GM20000 (cell line): ENCODE measurements around the gene CPM.

ENCODE experiments used
- DNase-seq: peaks from one replicate; pipeline ENCODE4 v3.0.0; 2012; ENCODE audit warnings: low spot score
- CTCF ChIP-seq: IDR thresholded peaks from 2 replicates; pipeline ENCODE4 v1.5.1; 2012; ENCODE audit warnings: mild to moderate bottlenecking, control low read depth; ENCODE audit errors: extremely low read depth, missing control alignments

Gene CPM

GRCh38 chr12:68919581-68920239 lies 13.3 kb downstream of the CPM start:
- no peak for TF ChIP-seq CTCF
- DNase-seq = no peak

- DNase-seq = no peak
- TF ChIP-seq CTCF = no peak
Observed at GRCh38 chr12:68918960-68919359, 14.0 kb downstream of the CPM start.

- no peak for DNase-seq
- no peak for TF ChIP-seq CTCF
Observed at GRCh38 chr12:68915055-68915454, 17.9 kb downstream of the CPM start.

GRCh38 chr12:68913682-68914081 lies 19.3 kb downstream of the CPM start:
- no peak for DNase-seq
- TF ChIP-seq CTCF = no peak

DNA sequence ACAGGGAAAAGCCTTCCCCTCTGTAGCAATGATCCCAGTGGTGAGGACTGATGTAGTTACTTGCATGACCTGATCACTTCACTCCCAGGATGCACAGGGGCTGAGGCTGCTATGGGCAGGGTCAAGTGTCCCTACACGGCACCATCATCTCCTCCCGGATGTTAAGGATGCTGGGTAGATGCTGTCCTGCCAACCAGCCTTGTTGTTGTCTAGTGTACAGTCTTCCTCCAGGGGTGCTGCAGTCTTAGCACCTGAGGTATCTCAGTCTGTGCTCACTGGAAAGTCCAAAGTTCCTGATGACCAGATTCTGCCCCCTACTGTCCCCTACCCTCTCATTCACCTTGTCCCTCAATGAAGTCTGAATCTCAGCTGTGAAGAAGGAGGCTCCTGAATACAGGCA lies 20.1 kb downstream of the CPM start:
- TF ChIP-seq CTCF = no peak
- DNase-seq = no peak

GRCh38 chr12:68911197-68911718 lies 21.7 kb downstream of the CPM start:
- DNase-seq = no peak
- no peak for TF ChIP-seq CTCF

DNA sequence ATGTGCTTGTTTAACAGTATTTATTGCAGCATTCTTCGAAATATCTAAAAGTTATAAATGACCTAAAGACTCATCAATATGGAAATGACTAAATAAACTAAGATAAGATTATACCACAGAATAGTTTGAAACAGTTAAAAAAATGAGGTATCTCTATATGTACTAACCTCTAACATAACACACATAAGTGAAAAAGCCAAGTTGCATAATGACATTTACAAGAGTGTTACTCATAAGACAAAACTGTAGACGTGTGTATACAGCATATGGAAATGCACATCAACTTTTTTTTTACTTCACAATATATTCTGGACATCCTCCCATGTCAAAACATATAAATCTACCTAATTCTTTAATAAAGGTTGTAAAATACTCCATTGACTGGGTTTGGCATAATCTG lies 22.8 kb downstream of the CPM start:
- no peak for DNase-seq
- no peak for TF ChIP-seq CTCF
